IPS-NIHi7 (cell line): ENCODE results near the gene PLA2G4D.

ENCODE experiments used
- DNase-seq: peaks from one replicate; pipeline ENCODE4 v3.0.0; 2012; ENCODE audit warnings: mixed read lengths; ENCODE audit errors: extremely low spot score

PLA2G4D gene

DNA sequence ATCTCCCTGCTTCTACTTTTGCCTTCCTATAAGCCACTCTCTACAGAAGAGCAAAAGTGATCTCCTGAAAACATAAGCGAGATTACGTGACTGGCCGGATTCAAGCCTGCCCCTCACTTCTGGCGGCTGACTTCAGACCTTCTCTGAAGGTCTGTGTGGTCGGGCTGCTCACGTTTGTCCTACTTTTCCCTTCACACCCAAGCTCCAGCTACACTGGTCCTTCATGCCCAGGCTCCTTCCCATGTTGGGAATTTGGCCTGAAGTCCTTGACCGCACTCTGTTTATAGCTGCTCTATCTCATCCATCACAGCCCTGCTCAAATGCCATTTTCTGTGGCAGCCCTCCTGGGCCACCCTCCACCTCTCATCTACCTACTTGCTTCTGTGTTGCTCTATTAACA, 66.8 kb downstream of the PLA2G4D start:
- DNase-seq = no peak

DNA sequence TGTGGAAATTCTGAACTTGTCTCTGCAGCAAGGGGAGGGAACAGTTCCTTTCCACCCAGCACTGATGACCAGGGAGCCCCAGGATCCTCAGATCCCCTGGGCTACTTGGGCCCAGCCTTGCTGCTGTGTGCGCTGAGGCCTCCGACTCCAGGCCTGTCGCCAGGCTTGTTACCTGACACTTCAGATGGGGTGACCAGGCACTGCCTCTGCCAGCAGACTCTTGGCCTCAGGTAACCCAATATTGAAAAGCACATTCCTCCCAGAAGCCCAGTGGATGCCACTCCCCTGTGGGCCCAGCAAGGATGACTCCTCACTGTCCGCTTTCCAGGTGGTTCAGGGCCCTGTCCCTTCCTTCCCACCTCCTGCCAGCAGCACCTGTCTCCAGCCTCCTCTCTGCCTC, 70.1 kb downstream of the PLA2G4D start:
- no peak for DNase-seq

DNA sequence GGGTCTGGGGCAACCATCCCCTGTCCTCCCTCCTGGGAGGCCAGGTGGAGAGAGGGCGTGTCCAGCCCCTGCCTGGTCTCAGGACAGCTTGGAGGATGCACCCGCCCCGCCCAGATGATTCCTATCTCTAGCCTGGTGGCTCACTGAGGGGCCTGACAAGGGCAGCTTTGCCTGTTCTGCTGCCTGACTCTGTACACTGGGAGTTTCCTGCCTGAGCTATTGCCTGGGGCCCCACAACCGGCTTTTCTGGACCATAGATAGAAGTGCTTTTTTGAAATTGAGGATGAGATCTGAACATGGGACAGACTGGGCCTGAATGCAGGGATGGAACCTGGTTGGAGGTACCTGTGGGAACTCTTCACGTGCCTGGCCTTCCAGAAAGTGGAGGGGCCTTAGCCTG, 72.8 kb downstream of the PLA2G4D start:
- DNase-seq = no peak

DNA sequence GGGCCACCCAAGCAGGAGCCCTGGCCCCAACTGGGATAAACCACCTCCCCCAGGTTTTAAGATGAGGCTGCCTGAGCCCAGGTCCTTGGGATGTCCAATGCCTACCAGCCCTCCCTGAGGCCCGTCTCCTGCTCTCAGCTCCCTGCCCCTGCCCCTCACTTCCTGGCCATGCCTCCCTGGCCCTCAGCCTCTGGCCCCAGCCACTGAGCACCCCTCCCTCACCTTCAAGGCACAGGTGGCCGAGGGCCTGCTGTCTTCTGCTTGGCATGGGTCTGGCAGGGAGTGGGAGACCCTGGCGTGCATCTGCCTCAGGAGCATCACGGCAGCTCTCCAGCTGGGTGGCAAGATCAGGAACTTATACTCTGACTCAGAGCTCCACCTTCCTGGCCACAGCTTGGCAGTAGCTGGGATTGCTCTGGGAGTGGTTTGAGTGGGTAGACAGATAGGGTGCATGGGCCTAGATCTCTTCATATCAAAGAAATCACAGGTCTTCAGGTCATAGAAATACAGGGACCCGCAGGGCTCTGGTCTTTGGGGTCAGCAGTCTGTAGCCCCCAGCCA, 73.6 kb downstream of the PLA2G4D start, which contains the start of gene PLA2G4E:
TSS of gene PLA2G4E (minus strand) at position 330 of the 561 bp plus-strand sequence. CDS start at position 318, 12 bp downstream.
- DNase-seq = no peak

GRCh38 chr15:42018306-42019224, 75.8 kb downstream of the PLA2G4D start:
- no peak for DNase-seq
